COR-L47 (cell line): ENCODE results near the gene OR6F1.
A peak's percentile ranks its signal among the peaks of the same experiment; 100 is the strongest.
"Not testable (repeated sequence)": the region's sequence is repeated elsewhere in the genome, so short reads cannot be mapped to it uniquely, and the experiment has no call there.

Experiments used
- DNase-seq: peaks from one replicate; lab custom pipeline; 2025; lab: John Stamatoyannopoulos, UW

Gene OR6F1

GRCh38 chr1:247716546-247716945 lies at the start of gene OR6F1:
OR6F1 (minus strand) TSS chr1:247716646; CDS start chr1:247712755, 3,891 bp downstream.
- DNase-seq, result no peak

GRCh38 chr1:247760456-247760855 lies 44.0 kb upstream of the OR6F1 start, which contains the start of gene OR1C1:
OR1C1 (minus strand) TSS chr1:247760556; CDS start chr1:247758406, 2,150 bp downstream.
- DNase-seq, result no peak

DNA sequence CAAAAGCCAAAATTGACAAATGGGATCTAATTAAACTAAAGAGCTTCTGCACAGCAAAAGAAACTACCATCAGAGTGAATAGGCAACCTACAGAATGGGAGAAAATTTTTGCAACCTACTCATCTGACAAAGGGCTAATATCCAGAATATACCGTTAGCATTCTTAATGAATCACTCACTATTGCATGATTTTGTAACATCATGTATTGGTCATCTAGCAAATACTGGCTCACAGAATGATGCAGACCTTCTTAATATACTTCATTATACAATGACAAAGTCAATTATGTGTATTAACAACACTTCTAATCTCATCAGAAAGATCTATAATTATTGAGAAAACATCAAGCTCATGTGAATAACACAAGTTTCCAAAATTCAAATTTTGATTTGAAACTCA lies 37.9 kb upstream of the OR6F1 start:
- not testable (repeated sequence) for DNase-seq

- no peak for DNase-seq
Measured at GRCh38 chr1:247749870-247750269, 33.4 kb upstream of the OR6F1 start.

GRCh38 chr1:247748041-247748440 lies 31.6 kb upstream of the OR6F1 start, which contains the start of gene OR14A2:
OR14A2 (minus strand) TSS chr1:247748141.
- DNase-seq, result no peak

GRCh38 chr1:247747616-247748015 lies 31.2 kb upstream of the OR6F1 start:
- no peak for DNase-seq

- DNase-seq, result no peak
Measured at GRCh38 chr1:247746391-247746935, 30.0 kb upstream of the OR6F1 start.

DNA sequence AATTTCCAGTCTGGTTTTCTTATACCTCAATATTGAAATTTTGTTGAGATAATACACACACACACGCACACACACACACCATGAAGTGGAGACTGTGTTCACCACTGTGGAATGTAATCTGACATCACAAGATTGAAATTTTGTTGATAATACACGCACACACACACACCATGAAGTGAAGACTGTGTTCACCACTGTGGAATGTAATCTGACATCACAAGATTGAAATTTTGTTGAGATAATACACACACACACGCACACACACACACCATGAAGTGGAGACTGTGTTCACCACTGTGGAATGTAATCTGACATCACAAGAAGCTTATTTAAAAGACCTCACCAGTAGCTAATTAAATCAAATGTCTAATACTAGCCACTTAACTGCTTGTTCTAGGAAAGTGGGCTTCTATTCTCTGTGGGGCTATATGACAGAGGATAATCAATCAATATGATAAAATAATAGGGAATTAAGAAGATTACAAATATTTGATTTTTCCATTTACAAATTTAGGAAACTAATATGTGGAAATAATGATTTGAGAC lies 25.8 kb upstream of the OR6F1 start:
- DNase-seq, result not testable (repeated sequence)

GRCh38 chr1:247741756-247742155 lies 25.3 kb upstream of the OR6F1 start:
- no peak for DNase-seq

DNA sequence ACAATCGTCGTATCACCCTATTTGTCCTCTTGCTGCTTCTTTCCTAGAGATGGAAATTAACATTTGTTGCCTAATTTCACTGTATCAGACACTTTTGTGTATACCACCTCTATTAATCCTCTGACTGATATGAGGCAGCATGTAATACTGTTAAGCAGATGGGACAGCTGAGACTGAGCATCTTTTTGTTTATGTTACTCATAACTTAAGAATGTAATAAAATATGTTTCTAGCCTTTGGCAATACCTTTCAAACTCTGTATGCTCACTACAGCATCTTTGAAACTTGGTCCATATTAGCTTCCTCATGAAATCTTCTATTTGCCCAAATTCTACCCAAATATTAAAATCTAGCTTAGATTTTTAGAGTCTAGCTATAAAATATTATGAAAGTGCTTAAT lies 24.3 kb upstream of the OR6F1 start:
- DNase-seq, result no peak

- DNase-seq, result no peak
Measured at GRCh38 chr1:247738315-247738714, 21.9 kb upstream of the OR6F1 start, which contains the start of gene OR14K1. OR14K1 (plus strand) TSS chr1:247738615; CDS start chr1:247738615, 0 bp downstream.

GRCh38 chr1:247721222-247721621 lies 4.8 kb upstream of the OR6F1 start:
- DNase-seq, result no peak

DNA sequence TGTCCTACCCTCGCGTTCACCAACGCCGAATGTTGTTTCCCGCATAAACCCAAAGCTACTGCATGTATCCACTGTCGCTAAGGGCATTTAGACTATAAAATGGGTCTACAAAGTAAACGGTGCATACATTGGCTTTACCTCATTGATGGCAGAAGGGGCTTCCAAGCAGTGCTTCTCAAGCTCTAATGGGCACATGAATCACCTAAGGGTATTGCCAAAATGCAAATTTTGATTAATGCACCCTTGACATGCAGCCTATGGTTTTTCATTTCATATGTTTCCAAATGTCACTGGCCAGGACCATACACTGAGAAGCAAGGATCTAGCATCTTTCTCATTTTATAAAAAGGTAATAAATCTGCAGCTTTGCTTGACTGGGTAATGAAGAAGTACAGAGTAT lies 2.7 kb downstream of the OR6F1 start:
- DNase-seq, result no peak

DNA sequence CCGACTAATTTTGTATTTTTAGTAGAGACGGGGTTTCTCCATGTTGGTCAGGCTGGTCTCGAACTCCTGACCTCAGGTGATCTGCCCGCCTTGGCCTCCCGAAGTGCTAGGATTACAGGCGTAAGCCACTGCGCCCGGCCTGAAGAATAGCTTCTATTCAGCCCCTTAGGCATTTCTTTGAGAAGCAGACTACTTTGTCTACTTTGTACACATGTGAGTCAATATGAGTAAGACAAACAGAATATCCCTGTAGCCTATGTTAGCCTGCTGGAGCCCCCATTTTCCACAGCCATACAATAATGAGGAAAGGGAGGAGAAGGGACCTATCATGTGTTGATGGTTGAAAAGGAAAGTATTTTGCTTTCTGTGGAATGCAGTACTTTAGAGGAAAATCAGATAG lies 5.8 kb downstream of the OR6F1 start:
- DNase-seq, result not testable (repeated sequence)

- no peak for DNase-seq
Measured at GRCh38 chr1:247701338-247701737, 15.1 kb downstream of the OR6F1 start.

DNA sequence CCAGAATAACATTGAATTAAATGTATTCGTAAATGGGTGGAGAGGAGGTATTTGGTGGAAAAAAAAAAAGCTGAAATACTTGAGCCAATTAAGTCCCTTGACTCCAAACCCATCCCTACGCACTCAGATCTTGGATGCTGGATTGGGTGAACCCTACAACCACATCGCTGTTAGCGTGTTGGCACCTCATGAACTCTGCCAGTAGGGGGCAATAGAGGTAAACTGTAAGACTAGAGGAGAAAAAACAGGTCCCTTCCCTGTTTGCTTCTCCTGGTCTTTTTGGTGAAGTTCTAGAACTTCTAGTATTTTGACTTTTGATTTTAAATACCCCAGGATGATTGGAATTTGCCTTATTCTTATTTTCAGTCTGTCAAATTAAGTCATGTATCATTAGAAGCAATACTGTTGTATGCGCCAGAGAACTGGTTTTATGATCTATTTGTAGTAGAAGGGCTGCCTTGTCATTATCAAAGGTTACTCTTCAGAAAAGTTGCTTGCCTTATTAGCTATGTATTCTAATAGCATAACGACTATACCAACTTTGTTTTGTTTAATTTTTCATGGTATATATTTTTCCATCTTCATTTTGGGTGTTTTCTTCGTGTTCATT lies 35.1 kb downstream of the OR6F1 start:
- DNase-seq, result peak; percentile 38

DNA sequence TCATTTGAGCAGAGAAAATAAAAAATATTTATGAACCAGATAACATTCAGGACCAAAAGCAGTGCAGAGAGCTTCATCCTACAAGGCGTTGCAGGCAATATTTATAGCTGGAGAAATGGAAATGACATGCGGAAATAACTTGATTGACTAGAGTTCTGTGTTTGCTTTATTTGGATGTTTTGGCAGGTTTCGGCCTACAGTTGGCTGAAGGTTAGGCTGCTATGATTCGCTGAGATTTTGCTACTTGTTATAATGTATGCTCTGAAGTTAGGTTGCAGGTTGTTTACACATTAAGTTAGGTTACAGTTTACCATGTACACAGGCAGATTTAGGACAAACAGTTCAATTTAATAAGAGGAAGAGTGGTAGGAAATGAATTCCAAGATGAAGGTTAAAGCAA lies 36.3 kb downstream of the OR6F1 start:
- DNase-seq, result no peak

GRCh38 chr1:247679639-247680038 lies 36.8 kb downstream of the OR6F1 start, which contains the start of gene OR13G1:
OR13G1 (minus strand) TSS chr1:247679739; CDS start chr1:247673041, 6,698 bp downstream.
- DNase-seq, result no peak

DNA sequence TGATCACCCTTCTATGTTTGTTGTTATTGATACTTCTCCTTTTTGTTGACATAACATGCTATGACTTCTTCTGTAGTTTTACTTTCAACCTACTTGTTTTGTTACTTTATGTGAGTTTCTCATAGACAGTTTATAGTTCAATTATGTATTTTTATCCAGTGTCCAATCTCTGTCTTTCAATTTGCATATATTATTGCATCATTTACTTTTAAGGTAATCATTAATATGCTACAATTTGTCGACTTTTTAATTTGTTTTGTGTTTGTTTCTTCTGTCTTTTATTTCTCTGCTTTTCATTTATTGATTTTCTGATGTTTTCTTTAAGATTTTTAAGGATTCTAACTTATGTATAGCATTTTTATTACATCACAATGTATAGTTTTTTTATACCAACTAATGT lies 47.2 kb downstream of the OR6F1 start:
- DNase-seq, result no peak
